A549 treated with RU486 at 1 μM for 4 hours (cell line): Measurements from ENCODE around the gene PCYOX1L. TPM values are rescaled to one million over a fixed set of nuclear protein-coding genes. Genes with fewer than 3 reads are reported as not detected.

ENCODE experiments used
- total RNA-seq: library from RNA; stranded (reverse); fragments of 200-300 nt; extraction: Qiagen RNA extraction; gene quantifications from 5 replicates; pipeline ENCODE4 v1.2.3, GENCODE V29; 2022; ENCODE audit warnings: low read depth

The PCYOX1L gene
- total RNA-seq, result 2.4 to 3.0 TPM (median 2.5 TPM) in 5 replicates

GRCh38 chr5:149357370-149358293 lies at the start of gene PCYOX1L:
PCYOX1L (plus strand) TSS chr5:149358046; CDS start chr5:149358069, 23 bp downstream.

GRCh38 chr5:149345147-149345891 lies 12.5 kb upstream of the PCYOX1L start, which contains the start of gene GRPEL2:
GRPEL2 (plus strand) TSS chr5:149345499; CDS start chr5:149345540, 41 bp downstream.

GRCh38 chr5:149379177-149379761 lies 21.4 kb downstream of the PCYOX1L start, which contains the start of gene IL17B:
IL17B (minus strand) TSS chr5:149379292; CDS start chr5:149379225, 67 bp downstream.

Other genes starting within 250 kb of the PCYOX1L start
- 8.2 to 10.3 TPM (median 8.5 TPM) in 5 replicates for gene ABLIM3, start 216.6 kb upstream of the PCYOX1L start, total RNA-seq
- 5.1 to 7.9 TPM (median 6.6 TPM) in 5 replicates for gene AFAP1L1, start 86.2 kb upstream of the PCYOX1L start, total RNA-seq
- 6.6 to 8.3 TPM (median 7.7 TPM) in 5 replicates for gene GRPEL2, start 12.5 kb upstream of the PCYOX1L start, total RNA-seq
- not detected in 5 replicates for gene IL17B, start 21.2 kb downstream of the PCYOX1L start, total RNA-seq
- 123 to 138 TPM (median 127 TPM) in 5 replicates for gene CSNK1A1, start 193.4 kb downstream of the PCYOX1L start, total RNA-seq
- 0.65 to 0.84 TPM (median 0.83 TPM) in 5 replicates for gene ARHGEF37, start 223.5 kb downstream of the PCYOX1L start, total RNA-seq